HepG2 (cell line): Measurements from ENCODE around the gene NFATC1. TPM values are rescaled to one million over a fixed set of nuclear protein-coding genes. Genes with fewer than 3 reads are reported as not detected.

Experiments
- ATAC-seq: fragments of 200-7000 bp; cut with Tn5 transposase; 3 replicates; pipeline ENCODE4 v1.9.1; 2020; ENCODE audit warnings: mild to moderate bottlenecking, moderate library complexity
- BruUV-seq: library from RNA; stranded (reverse); fragments of 400-500 nt; replicated peaks from 2 replicates; lab custom pipeline; 2021; lab: Mats Ljungman, UMichigan
- CTCF ChIA-PET: fragments of 300-600 bp; formaldehyde crosslinking; extraction: SDS; loops from one replicate; lab custom pipeline; 2021; ENCODE audit warnings: low total read pairs, inconsistent platforms, low intra/inter-chr PET ratio; lab: Yijun Ruan, JAX
- POLR2A ChIA-PET: fragments of 350-600 bp; sonication (Branson Sonifier 250); formaldehyde crosslinking; loops from one replicate; lab custom pipeline; 2020; ENCODE audit warnings: antibody characterized with exemption, inconsistent platforms; lab: Yijun Ruan, JAX
- DNase-seq: peaks from one replicate; pipeline ENCODE4 v3.0.0-alpha.2; 2015; ENCODE audit warnings: low spot score
- FAIRE-seq: peaks from 3 replicates; lab custom pipeline; 2011; peaks lifted over from hg19 to GRCh38; lab: Jason Lieb, UNC
- H2AFZ ChIP-seq: one replicate; pipeline ENCODE4 v1.6.1; 2011; ENCODE audit warnings: low read length, inconsistent platforms
- H3K27ac ChIP-seq: fragments of 300-600 bp; 3 replicates; pipeline ENCODE4 v1.8.0; 2011; ENCODE audit warnings: mixed run types, mild to moderate bottlenecking, mixed read lengths, low read length, inconsistent platforms; ENCODE audit not compliant: insufficient read depth; ENCODE audit errors: extremely low read length
- H3K27me3 ChIP-seq, 2 experiments: fragments of 200-600 bp in 1 of 2; 2 replicates in 1 of 2; 3 replicates in 1 of 2; pipeline versions ENCODE4 v1.6.0 to v1.8.0; 2011; ENCODE audit warnings: low read length in 2 of 2, mild to moderate bottlenecking in 2 of 2, moderate library complexity in 2 of 2, inconsistent platforms in 1 of 2; ENCODE audit not compliant: insufficient read depth in 2 of 2, control insufficient read depth in 1 of 2
- H3K36me3 ChIP-seq, 2 experiments: fragments of 200-600 bp in 1 of 2; replicated peaks in 1 of 2; 2 replicates in 1 of 2; 3 replicates in 1 of 2; pipeline versions ENCODE4 v1.5.1 to v1.8.0; 2011; ENCODE audit warnings: low read length in 2 of 2, inconsistent platforms in 1 of 2; ENCODE audit not compliant: insufficient read depth in 2 of 2, control insufficient read depth in 1 of 2
- H3K4me1 ChIP-seq: 2 replicates; pipeline ENCODE4 v1.5.1; 2012; ENCODE audit warnings: low read length, inconsistent platforms; ENCODE audit not compliant: insufficient read depth
- H3K4me2 ChIP-seq: 2 replicates; pipeline ENCODE4 v1.6.0; 2011; ENCODE audit warnings: low read depth, low read length, inconsistent platforms
- H3K4me3 ChIP-seq, 3 experiments: fragments of 200-600 bp in 1 of 3; sonication (generic), shearing (Covaris generic) in 1 of 3; replicated peaks in 1 of 3; 2 replicates each; pipeline ENCODE4 v1.5.1; 2011 to 2016; ENCODE audit warnings: low read length in 3 of 3, inconsistent platforms in 2 of 3, low read depth in 2 of 3, mild to moderate bottlenecking in 2 of 3, control low read depth in 1 of 3, mixed read lengths in 1 of 3; ENCODE audit not compliant: insufficient read depth in 1 of 3
- H3K79me2 ChIP-seq: one replicate; pipeline ENCODE4 v1.6.1; 2011; ENCODE audit warnings: low read length, inconsistent platforms; ENCODE audit not compliant: insufficient read depth
- H3K9ac ChIP-seq: 2 replicates; pipeline ENCODE4 v1.6.0; 2011; ENCODE audit warnings: mild to moderate bottlenecking, low read depth, low read length, inconsistent platforms; ENCODE audit not compliant: insufficient read depth
- H3K9me3 ChIP-seq: 2 replicates; pipeline ENCODE4 v1.5.1; 2012; ENCODE audit warnings: mild to moderate bottlenecking, low read length
- H4K20me1 ChIP-seq: 2 replicates; pipeline ENCODE4 v1.6.0; 2011; ENCODE audit warnings: inconsistent platforms, mild to moderate bottlenecking, low read length, moderate library complexity; ENCODE audit not compliant: insufficient read depth
- ARNTL ChIP-seq: sonication (generic); formaldehyde crosslinking; IDR thresholded peaks from 2 replicates; pipeline ENCODE4 v1.4.0; 2020; ENCODE audit warnings: mild to moderate bottlenecking, missing genetic modification reagents
- HNF1A ChIP-seq, 2 experiments: sonication (generic) in 1 of 2; formaldehyde crosslinking in 1 of 2; IDR thresholded peaks; 2 replicates each; pipeline versions ENCODE4 v1.4.0 to v1.6.1; 2016 to 2020; ENCODE audit warnings: borderline replicate concordance in 1 of 2, low read depth in 1 of 2, mild to moderate bottlenecking in 1 of 2, missing genetic modification reagents in 1 of 2
- NR1H2 ChIP-seq: sonication (generic); formaldehyde crosslinking; IDR thresholded peaks from 2 replicates; pipeline ENCODE4 v1.8.1; 2022; ENCODE audit warnings: low read depth, missing genetic modification reagents, borderline replicate concordance
- SETDB1 ChIP-seq: sonication (generic); formaldehyde crosslinking; IDR thresholded peaks from 2 replicates; pipeline ENCODE4 v1.5.1; 2020; ENCODE audit warnings: missing genetic modification reagents, mild to moderate bottlenecking, borderline replicate concordance
- SMAD3 ChIP-seq: sonication (generic); formaldehyde crosslinking; IDR thresholded peaks from 2 replicates; pipeline ENCODE4 v1.4.0; 2020; ENCODE audit warnings: missing genetic modification reagents
- YY1 ChIP-seq: IDR thresholded peaks from 2 replicates; pipeline ENCODE4 v1.6.1; 2011; ENCODE audit warnings: low read length, low read depth, moderate library complexity, mild to moderate bottlenecking; ENCODE audit not compliant: insufficient read depth, insufficient replicate concordance
- ZFP90 ChIP-seq: sonication (generic); formaldehyde crosslinking; IDR thresholded peaks from 2 replicates; pipeline ENCODE4 v1.8.0; 2022; ENCODE audit warnings: missing genetic modification reagents, mild to moderate bottlenecking, inconsistent platforms, borderline replicate concordance
- ZNF503 ChIP-seq: sonication (generic); formaldehyde crosslinking; IDR thresholded peaks from 2 replicates; pipeline ENCODE4 v1.4.0; 2020; ENCODE audit warnings: missing genetic modification reagents
- WGBS: methylation state at CpG from one replicate; pipeline ENCODE4 v1.1.6; 2017; ENCODE audit warnings: low lambda C conversion rate; 5-methylcytosine and 5-hydroxymethylcytosine counted together
- in situ Hi-C: cut with HindIII; loops from 2 replicates; pipeline ENCODE4 v1.10.0; 2017; ENCODE audit warnings: low pct_unique_long_range_greater_than_20kb; ENCODE audit not compliant: extremely low pct_ligation_motif_present
- intact Hi-C: fragments of 100-400 bp; cut with micrococcal nuclease; formaldehyde crosslinking; loops from one replicate; pipeline ENCODE4 v1.10.0; 2022; ENCODE audit not compliant: unreplicated experiment
- polyA plus RNA-seq, 8 experiments: library from polyadenylated mRNA; depleted of rRNA in 3 of 8; stranded (reverse) in 7 of 8; unstranded in 1 of 8; fragments of >200 nt; fragmentation: Illumina TruSeq in 4 of 8; extraction: Trizol in 4 of 8; gene quantifications; 2 replicates each; pipeline versions ENCODE4 v1.2.1 to v1.2.3, GENCODE V29; 2011 to 2016; ENCODE audit warnings: low read depth in 4 of 8, missing spikeins in 1 of 8, mixed read lengths in 1 of 8; ENCODE audit not compliant: insufficient read depth in 1 of 8
- total RNA-seq, 5 experiments: library from RNA; depleted of rRNA; stranded (reverse); fragments of >200 nt; fragmentation: Illumina TruSeq; extraction: Trizol; gene quantifications; 2 replicates each; pipeline ENCODE4 v1.2.3, GENCODE V29; 2016; ENCODE audit warnings: low read depth in 1 of 5
- TF ChIP-seq, protein P1 (sequence below): sonication (generic); formaldehyde crosslinking; IDR thresholded peaks from 2 replicates; pipeline ENCODE4 v1.4.0; 2020; ENCODE audit warnings: low read depth, missing genetic modification reagents
- TF ChIP-seq, protein P2 (sequence below): sonication (generic); formaldehyde crosslinking; IDR thresholded peaks from 2 replicates; pipeline ENCODE4 v1.8.0; 2022; ENCODE audit warnings: mild to moderate bottlenecking, missing genetic modification reagents, borderline replicate concordance

NFATC1 gene
- total and polyA plus RNA-seq, 2 of the 13 experiments (the other 11 are each of a cell fraction or from before 2014, with no cell fraction given), result not detected

GRCh38 chr18:79377187-79377891, 18.4 kb upstream of the NFATC1 start:
- no peak for TF ChIP-seq HNF1A (IDR thresholded peaks at IDR 0.05; ENCODE audit: low read depth)
- no peak for TF ChIP-seq HNF1A (CRISPR knock-in tag; IDR thresholded peaks at IDR 0.05; ENCODE audit: borderline replicate concordance)
- TF ChIP-seq NR1H2 (CRISPR knock-in tag), result no peak
- TF ChIP-seq ZNF503, result no peak
- no peak for TF ChIP-seq SMAD3 (CRISPR knock-in tag)
- TF ChIP-seq, protein P1, sequence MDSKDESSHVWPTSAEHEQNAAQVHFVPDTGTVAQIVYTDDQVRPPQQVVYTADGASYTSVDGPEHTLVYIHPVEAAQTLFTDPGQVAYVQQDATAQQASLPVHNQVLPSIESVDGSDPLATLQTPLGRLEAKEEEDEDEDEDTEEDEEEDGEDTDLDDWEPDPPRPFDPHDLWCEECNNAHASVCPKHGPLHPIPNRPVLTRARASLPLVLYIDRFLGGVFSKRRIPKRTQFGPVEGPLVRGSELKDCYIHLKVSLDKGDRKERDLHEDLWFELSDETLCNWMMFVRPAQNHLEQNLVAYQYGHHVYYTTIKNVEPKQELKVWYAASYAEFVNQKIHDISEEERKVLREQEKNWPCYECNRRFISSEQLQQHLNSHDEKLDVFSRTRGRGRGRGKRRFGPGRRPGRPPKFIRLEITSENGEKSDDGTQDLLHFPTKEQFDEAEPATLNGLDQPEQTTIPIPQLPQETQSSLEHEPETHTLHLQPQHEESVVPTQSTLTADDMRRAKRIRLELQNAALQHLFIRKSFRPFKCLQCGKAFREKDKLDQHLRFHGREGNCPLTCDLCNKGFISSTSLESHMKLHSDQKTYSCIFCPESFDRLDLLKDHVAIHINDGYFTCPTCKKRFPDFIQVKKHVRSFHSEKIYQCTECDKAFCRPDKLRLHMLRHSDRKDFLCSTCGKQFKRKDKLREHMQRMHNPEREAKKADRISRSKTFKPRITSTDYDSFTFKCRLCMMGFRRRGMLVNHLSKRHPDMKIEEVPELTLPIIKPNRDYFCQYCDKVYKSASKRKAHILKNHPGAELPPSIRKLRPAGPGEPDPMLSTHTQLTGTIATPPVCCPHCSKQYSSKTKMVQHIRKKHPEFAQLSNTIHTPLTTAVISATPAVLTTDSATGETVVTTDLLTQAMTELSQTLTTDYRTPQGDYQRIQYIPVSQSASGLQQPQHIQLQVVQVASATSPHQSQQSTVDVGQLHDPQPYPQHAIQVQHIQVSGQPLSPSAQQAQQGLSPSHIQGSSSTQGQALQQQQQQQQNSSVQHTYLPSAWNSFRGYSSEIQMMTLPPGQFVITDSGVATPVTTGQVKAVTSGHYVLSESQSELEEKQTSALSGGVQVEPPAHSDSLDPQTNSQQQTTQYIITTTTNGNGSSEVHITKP (CRISPR knock-in tag), result no peak
- TF ChIP-seq YY1, result no peak
- no peak for TF ChIP-seq ARNTL (CRISPR knock-in tag)
- TF ChIP-seq, protein P2, sequence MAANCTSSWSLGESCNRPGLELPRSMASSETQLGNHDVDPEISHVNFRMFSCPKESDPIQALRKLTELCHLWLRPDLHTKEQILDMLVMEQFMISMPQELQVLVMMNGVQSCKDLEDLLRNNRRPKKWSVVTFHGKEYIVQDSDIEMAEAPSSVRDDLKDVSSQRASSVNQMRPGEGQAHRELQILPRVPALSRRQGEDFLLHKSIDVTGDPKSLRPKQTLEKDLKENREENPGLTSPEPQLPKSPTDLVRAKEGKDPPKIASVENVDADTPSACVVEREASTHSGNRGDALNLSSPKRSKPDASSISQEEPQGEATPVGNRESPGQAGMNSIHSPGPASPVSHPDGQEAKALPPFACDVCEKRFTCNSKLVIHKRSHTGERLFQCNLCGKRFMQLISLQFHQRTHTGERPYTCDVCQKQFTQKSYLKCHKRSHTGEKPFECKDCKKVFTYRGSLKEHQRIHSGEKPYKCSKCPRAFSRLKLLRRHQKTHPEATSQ (CRISPR knock-in tag), result no peak
- no peak for TF ChIP-seq SETDB1
- TF ChIP-seq ZFP90 (CRISPR knock-in tag), result no peak
- no peaks in the 10 kb centered on the region for H3K4me1 ChIP-seq
- no peak overlapping the region for H3K27ac ChIP-seq
- no peak overlapping the region for H3K4me2 ChIP-seq
- no peaks in the 10 kb centered on the region; a peak in 1 of 5 replicates for H3K27me3 ChIP-seq
- no peak for FAIRE-seq
- ChIA-PET CTCF (no interaction called here), POLR2A (no interaction called here)
- no peak overlapping the region for H2AFZ ChIP-seq
- H3K79me2 ChIP-seq, result no peaks in the 10 kb centered on the region
- H3K4me3 ChIP-seq, result no peak overlapping the region
- no peaks in the 10 kb centered on the region; a peak in 1 of 5 replicates for H3K36me3 ChIP-seq
- WGBS, result 92% methylated on average over 12 of the region's 19 CpGs
- intact Hi-C loops (no loop called here), in situ Hi-C loops (loop anchor here (5.0 kb wide), 1 partner anchor 265 kb away; no protein-coding TSS in a partner anchor)
- ATAC-seq, result no peak
- DNase-seq, result no peak
- H3K9ac ChIP-seq, result no peak overlapping the region
- no peaks in the 10 kb centered on the region for H3K9me3 ChIP-seq
- peaks cover 3% of the 10 kb centered on the region; the same call in 1 of the 2 replicates for H4K20me1 ChIP-seq
- BruUV-seq, result no TSS peak
